ENCODE data around the gene VSTM5.
"Not testable (repeated sequence)": the region's sequence is repeated elsewhere in the genome, so short reads cannot be mapped to it uniquely, and the experiment has no call there.

Gene VSTM5

GRCh38 chr11:93850594-93851018, at the start of gene VSTM5:
Gene VSTM5 (minus strand): TSS chr11:93850618. CDS start chr11:93850502, 116 bp downstream.
- DNase-seq, result no peak

- DNase-seq, result peak; percentile 80
Observed at GRCh38 chr11:93895106-93895862, 44.9 kb upstream of the VSTM5 start.

GRCh38 chr11:93890391-93891051, 40.1 kb upstream of the VSTM5 start:
- no peak for DNase-seq

GRCh38 chr11:93887111-93887510, 36.7 kb upstream of the VSTM5 start:
- no peak for DNase-seq

DNA sequence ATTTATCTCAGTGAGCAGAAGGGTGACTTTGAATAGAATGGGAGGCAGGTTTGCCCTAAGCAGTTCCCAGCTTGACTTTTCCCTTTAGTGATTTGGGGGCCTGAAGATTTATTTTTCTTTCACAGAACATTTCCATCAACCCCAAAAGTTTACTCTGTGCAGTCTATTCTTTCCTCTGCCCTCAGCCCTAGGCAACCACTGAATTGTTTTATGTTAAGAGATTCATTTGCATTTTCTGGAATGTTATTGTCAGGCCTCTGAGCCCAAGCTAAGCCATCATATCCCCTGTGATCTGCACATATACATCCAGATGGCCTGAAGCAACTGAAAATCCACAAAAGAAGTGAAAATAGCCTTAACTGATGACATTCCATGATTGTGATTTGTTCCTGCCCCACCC, 28.7 kb upstream of the VSTM5 start:
- DNase-seq, result not testable (repeated sequence)

DNA sequence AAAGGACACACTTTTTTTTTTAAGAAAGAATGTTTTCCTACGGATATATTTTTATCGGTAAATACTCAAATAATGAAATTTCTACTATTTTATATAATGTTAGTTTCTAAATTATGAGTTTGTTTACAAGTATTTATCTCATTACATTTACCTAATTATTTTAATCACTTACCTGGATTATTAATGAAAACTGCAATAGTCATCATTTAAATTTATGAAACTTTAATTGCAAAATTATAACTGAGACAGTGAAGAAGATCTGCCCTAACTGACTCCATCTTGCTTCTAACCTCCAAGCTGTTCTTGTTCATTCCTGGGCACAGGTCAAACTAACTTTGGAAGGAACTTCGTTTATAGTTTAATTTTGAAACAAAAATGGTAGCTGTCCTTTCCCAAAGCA, 25.2 kb upstream of the VSTM5 start:
- DNase-seq, result no peak

DNA sequence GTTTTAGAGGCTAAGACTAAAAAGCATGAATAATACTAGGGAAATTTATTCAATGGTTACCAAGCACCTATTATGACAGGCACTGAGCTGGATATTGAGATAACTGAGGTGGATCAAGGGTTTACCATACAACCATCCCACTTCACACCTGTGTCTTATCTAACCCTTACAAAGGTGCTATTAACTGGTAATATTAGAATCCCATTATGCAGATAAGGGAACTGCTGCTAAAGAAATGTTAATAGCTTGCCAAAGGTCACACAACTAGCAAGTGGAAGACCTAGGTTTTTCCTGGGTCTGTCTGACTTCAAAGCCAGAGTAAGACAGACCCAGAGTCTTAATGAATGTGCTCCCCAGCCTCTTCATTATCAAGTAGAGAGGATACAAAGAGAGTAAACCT, 21.1 kb upstream of the VSTM5 start:
- DNase-seq, result no peak

- no peak for DNase-seq
Observed at GRCh38 chr11:93870616-93871015, 20.2 kb upstream of the VSTM5 start.

DNA sequence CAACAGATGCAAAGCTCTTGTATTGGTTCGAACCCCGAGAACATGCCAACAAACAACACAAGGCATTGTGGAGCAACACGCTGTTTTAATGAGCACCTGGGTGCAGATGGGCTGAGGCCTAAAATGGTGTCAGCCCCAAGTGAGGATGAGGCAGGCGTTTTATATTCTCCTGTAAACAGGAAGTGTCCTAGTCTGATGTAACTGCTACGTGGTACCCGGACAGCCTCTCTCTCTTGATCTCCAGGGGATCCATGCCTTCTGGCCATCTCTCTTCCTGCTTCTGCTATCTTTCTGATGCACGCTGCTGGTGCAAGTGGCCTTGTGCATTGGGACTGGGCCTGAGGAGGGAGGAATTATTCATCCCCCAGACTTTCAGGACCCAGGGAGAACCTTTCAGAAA, 19.4 kb upstream of the VSTM5 start:
- DNase-seq, result no peak

DNA sequence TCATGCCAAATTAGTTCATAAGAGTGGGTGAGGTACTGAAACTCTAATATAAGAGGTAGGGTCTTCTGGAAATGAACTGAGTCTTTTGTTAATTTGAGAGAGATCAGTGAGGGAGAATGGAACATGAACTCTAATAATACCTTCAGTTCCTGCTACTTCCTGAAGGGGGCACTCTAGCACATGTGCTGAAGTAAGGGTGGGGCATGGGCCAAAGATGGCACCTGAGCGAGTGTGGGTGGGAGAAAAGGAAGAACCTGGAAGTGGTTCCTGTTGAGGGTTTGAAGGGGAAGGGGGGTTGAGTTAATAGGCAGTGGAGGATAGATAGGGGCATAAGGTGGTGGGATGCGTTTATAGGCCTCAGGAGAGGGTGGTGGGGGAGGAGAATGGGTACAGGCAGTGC, 18.0 kb upstream of the VSTM5 start:
- not testable (repeated sequence) for DNase-seq

DNA sequence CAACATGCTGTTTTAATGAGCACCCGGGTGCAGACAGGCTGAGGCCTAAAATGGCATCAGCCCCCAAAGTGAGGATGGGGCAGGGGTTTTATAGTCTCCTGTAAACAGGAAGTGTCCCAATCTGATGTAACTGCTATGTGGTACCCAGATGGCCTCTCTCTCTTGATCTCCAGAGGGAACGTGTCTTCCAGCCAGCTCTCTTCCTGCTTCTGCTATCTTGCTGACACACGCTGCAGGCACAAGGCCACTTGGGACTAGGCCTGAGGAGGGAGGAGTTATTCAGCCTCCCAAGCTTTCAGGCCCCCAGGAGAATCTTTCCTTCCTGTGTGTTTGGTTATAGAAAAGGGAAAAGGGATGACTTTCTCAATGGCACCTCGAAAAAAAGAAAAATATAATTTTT, 11.4 kb upstream of the VSTM5 start:
- peak; percentile 20 for DNase-seq

- DNase-seq, result no peak
Observed at GRCh38 chr11:93858121-93858775, 7.8 kb upstream of the VSTM5 start.

- no peak for DNase-seq
Observed at GRCh38 chr11:93857413-93858120, 7.1 kb upstream of the VSTM5 start.

GRCh38 chr11:93852242-93852641, 1.8 kb upstream of the VSTM5 start:
- no peak for DNase-seq

DNA sequence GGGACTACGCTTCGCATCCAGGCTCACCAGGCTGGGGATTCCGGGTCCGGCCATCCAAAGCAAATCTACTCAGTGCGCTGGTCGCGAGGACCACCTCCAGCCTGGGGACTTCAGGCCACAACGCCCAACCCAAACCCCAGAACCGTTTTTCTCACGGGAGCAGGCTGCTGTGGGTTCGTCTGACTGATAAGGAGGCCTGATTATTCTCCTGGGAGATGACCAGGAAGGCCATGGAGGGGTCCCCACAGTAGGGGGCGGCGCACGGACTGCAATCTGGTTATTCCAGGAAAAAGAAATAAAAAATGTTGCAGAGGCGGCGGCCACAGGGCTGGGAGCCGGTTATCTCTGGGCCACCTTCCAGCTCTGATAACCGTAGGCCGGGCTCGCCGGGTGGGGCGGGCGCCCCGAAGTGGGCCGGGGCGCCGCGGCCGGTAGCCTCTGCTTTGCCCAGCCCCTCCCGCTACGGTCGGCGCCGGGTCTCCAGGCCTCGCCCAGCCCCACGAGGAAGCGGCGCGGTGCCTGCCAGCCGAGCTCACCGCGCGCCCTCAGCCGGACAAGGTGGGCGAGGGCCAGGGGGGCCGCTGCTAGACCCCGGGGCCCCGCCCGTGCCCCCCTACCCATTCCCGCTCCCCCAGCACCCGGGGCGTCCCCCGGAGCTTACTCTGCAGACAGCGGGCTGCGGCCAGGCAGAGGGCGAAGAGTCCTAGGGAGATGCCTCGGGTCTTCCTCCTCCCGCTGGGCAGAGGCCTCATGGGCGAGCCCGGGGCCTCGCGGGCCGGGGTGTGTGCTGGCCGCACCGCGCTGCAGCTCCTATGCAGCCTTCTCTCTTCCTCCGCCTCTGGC, 446 bp downstream of the VSTM5 start:
- peak; percentile 40 for DNase-seq

GRCh38 chr11:93849201-93849600, 1.2 kb downstream of the VSTM5 start:
- no peak for DNase-seq

GRCh38 chr11:93846411-93846810, 4.0 kb downstream of the VSTM5 start:
- DNase-seq, result peak; percentile 64

- peak; percentile 11 for DNase-seq
Observed at GRCh38 chr11:93845181-93846092, 5.0 kb downstream of the VSTM5 start.

- DNase-seq, result no peak
Observed at GRCh38 chr11:93844568-93844967, 5.8 kb downstream of the VSTM5 start.

DNA sequence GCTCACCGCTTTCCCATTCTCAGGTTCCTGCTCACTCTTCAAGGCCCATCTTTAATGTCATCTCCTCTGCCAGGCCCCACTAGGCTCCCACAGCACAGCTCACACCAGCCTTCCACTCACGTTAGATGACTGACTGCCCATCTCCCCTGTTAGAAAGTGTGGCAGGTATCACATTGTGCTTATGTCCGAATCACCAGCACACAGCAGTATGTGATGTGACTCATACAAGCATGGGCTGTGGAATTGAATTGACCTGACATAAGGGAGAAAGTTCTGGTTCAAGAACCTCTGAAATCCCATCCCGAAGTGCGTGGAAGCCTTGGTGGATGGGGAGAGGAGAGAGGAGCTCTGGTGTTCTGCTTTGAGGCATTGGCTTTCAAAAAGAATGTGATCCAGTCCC, 6.5 kb downstream of the VSTM5 start:
- DNase-seq, result no peak

- peak; percentile 13 for DNase-seq
Observed at GRCh38 chr11:93842461-93842860, 8.0 kb downstream of the VSTM5 start.
